ENCODE data around the gene MAGT1. TPM values are rescaled to one million over a fixed set of nuclear protein-coding genes. Genes with fewer than 3 reads are reported as not detected.
"Not testable (repeated sequence)": the region's sequence is repeated elsewhere in the genome, so short reads cannot be mapped to it uniquely, and the experiment has no call there.

Gene MAGT1
- polyA plus RNA-seq, 1 donor (not counting 4 experiments of a cell fraction or from before 2014, with no cell fraction given): 55.4 TPM

GRCh38 chrX:77924320-77924859 lies 29.2 kb upstream of the MAGT1 start:
- H3K27ac ChIP-seq (ENCODE audit: control insufficient read depth, insufficient read depth, low read length): no peak overlapping the region
- no peaks in the 10 kb centered on the region for H3K9me1 ChIP-seq (ENCODE audit: control insufficient read depth, extremely low read depth, insufficient read depth, low read length)
- dilution Hi-C loops (cut with MboI; ENCODE audit: extremely low pct_ligation_motif_present, low sequenced_read_pairs): no loop called here
- H3K27me3 ChIP-seq (ENCODE audit: control insufficient read depth, extremely low read depth, insufficient read depth, low read length): no peaks in the 10 kb centered on the region
- H3K4me1 ChIP-seq (ENCODE audit: control insufficient read depth, extremely low read depth, insufficient read depth, low read length): no peaks in the 10 kb centered on the region
- H4K20me1 ChIP-seq (ENCODE audit: control insufficient read depth, extremely low read depth, insufficient read depth, low read length): no peaks in the 10 kb centered on the region
- DNase-seq (ENCODE audit: low read depth, low spot score) (no peak), FAIRE-seq (no peak)
- no peak overlapping the region for H3K4me2 ChIP-seq (ENCODE audit: control insufficient read depth, extremely low read depth, insufficient read depth, low read depth, low read length)
- no peak overlapping the region for H2AFZ ChIP-seq (ENCODE audit: control insufficient read depth, low read length)
- H3K9ac ChIP-seq (ENCODE audit: control insufficient read depth, extremely low read depth, insufficient read depth, low read length): no peak overlapping the region
- H3K79me2 ChIP-seq (ENCODE audit: control insufficient read depth, insufficient read depth, low read length): no peaks in the 10 kb centered on the region
- H3K9me3 ChIP-seq (ENCODE audit: control insufficient read depth, low read depth, low read length): no peaks in the 10 kb centered on the region
- H3K4me3 ChIP-seq (ENCODE audit: control insufficient read depth in 2 of 3, extremely low read depth in 1 of 3, insufficient read depth in 2 of 3, low read depth in 1 of 3, low read length in 3 of 3): no peak overlapping the region
- no peak for TF ChIP-seq EZH2 (IDR thresholded peaks at IDR 0.05; ENCODE audit: low read length)
- no peak for TF ChIP-seq CTCF (optimal IDR thresholded peaks at IDR 0.05 in 1 of 3, IDR thresholded peaks at IDR 0.05 in 1 of 3, conservative IDR thresholded peaks at IDR 0.05 in 1 of 3; ENCODE audit: extremely low read depth in 1 of 3, insufficient read depth in 2 of 3, low read length in 3 of 3)
- H3K36me3 ChIP-seq (ENCODE audit: control insufficient read depth in 2 of 2, extremely low read depth in 1 of 2, insufficient read depth in 2 of 2, low read length in 2 of 2): no peaks in the 10 kb centered on the region

- H3K4me2 ChIP-seq (ENCODE audit: control insufficient read depth, extremely low read depth, insufficient read depth, low read depth, low read length): no peak overlapping the region
- no peaks in the 10 kb centered on the region for H4K20me1 ChIP-seq (ENCODE audit: control insufficient read depth, extremely low read depth, insufficient read depth, low read length)
- H3K9ac ChIP-seq (ENCODE audit: control insufficient read depth, extremely low read depth, insufficient read depth, low read length): no peak overlapping the region
- no peak overlapping the region for H2AFZ ChIP-seq (ENCODE audit: control insufficient read depth, low read length)
- FAIRE-seq (no peak), DNase-seq (ENCODE audit: low read depth, low spot score) (no peak)
- dilution Hi-C loops (cut with MboI; ENCODE audit: extremely low pct_ligation_motif_present, low sequenced_read_pairs): no loop called here
- no peak for TF ChIP-seq EZH2 (IDR thresholded peaks at IDR 0.05; ENCODE audit: low read length)
- TF ChIP-seq CTCF (optimal IDR thresholded peaks at IDR 0.05 in 1 of 3, IDR thresholded peaks at IDR 0.05 in 1 of 3, conservative IDR thresholded peaks at IDR 0.05 in 1 of 3; ENCODE audit: extremely low read depth in 1 of 3, insufficient read depth in 2 of 3, low read length in 3 of 3): no peak
- H3K4me1 ChIP-seq (ENCODE audit: control insufficient read depth, extremely low read depth, insufficient read depth, low read length): no peaks in the 10 kb centered on the region
- H3K27me3 ChIP-seq (ENCODE audit: control insufficient read depth, extremely low read depth, insufficient read depth, low read length): no peaks in the 10 kb centered on the region
- no peaks in the 10 kb centered on the region for H3K79me2 ChIP-seq (ENCODE audit: control insufficient read depth, insufficient read depth, low read length)
- no peaks in the 10 kb centered on the region for H3K36me3 ChIP-seq (ENCODE audit: control insufficient read depth in 2 of 2, extremely low read depth in 1 of 2, insufficient read depth in 2 of 2, low read length in 2 of 2)
- no peak overlapping the region for H3K27ac ChIP-seq (ENCODE audit: control insufficient read depth, insufficient read depth, low read length)
- H3K9me3 ChIP-seq (ENCODE audit: control insufficient read depth, low read depth, low read length): no peaks in the 10 kb centered on the region
- no peak overlapping the region for H3K4me3 ChIP-seq (ENCODE audit: control insufficient read depth in 2 of 3, extremely low read depth in 1 of 3, insufficient read depth in 2 of 3, low read depth in 1 of 3, low read length in 3 of 3)
- H3K9me1 ChIP-seq (ENCODE audit: control insufficient read depth, extremely low read depth, insufficient read depth, low read length): no peaks in the 10 kb centered on the region
These were observed 27.6 kb upstream of the MAGT1 start for GRCh38 chrX:77922787-77923186.

GRCh38 chrX:77919370-77919769 lies 24.1 kb upstream of the MAGT1 start:
- H3K9ac ChIP-seq (ENCODE audit: control insufficient read depth, extremely low read depth, insufficient read depth, low read length); H2AFZ ChIP-seq (ENCODE audit: control insufficient read depth, low read length); H3K36me3 ChIP-seq (ENCODE audit: control insufficient read depth in 2 of 2, extremely low read depth in 1 of 2, insufficient read depth in 2 of 2, low read length in 2 of 2); H4K20me1 ChIP-seq (ENCODE audit: control insufficient read depth, extremely low read depth, insufficient read depth, low read length); H3K27ac ChIP-seq (ENCODE audit: control insufficient read depth, insufficient read depth, low read length); H3K9me1 ChIP-seq (ENCODE audit: control insufficient read depth, extremely low read depth, insufficient read depth, low read length); FAIRE-seq; DNase-seq (ENCODE audit: low read depth, low spot score); H3K4me2 ChIP-seq (ENCODE audit: control insufficient read depth, extremely low read depth, insufficient read depth, low read depth, low read length); H3K4me3 ChIP-seq (ENCODE audit: control insufficient read depth in 2 of 3, extremely low read depth in 1 of 3, insufficient read depth in 2 of 3, low read depth in 1 of 3, low read length in 3 of 3); H3K79me2 ChIP-seq (ENCODE audit: control insufficient read depth, insufficient read depth, low read length); H3K27me3 ChIP-seq (ENCODE audit: control insufficient read depth, extremely low read depth, insufficient read depth, low read length); H3K4me1 ChIP-seq (ENCODE audit: control insufficient read depth, extremely low read depth, insufficient read depth, low read length); dilution Hi-C loops (cut with MboI; ENCODE audit: extremely low pct_ligation_motif_present, low sequenced_read_pairs); H3K9me3 ChIP-seq (ENCODE audit: control insufficient read depth, low read depth, low read length): not testable (repeated sequence)
